Right lobe of liver (tissue), 6 donors: Measurements from ENCODE around the gene METTL16. TPM values are rescaled to one million over a fixed set of nuclear protein-coding genes. Genes with fewer than 3 reads are reported as not detected.

Experiments used
- ATAC-seq, 4 donors: fragments of 200-7000 bp; cut with Tn5 transposase; one replicate each; pipeline ENCODE4 v1.9.1; 2020; ENCODE audit warnings: mild to moderate bottlenecking in 4 of 4, moderate library complexity in 4 of 4
- DNase-seq, 3 donors: peaks; one replicate each; pipeline ENCODE4 v3.0.0-alpha.2; 2020
- H3K27ac ChIP-seq, 3 donors: fragments of 200-600 bp; one replicate each; pipeline ENCODE4 v1.8.0; 2022
- H3K27me3 ChIP-seq, 2 donors: fragments of 200-600 bp; one replicate each; pipeline ENCODE4 v1.8.0; 2022
- H3K36me3 ChIP-seq, 4 donors: fragments of 200-600 bp; sonication (generic) in 1 of 4; one replicate each; pipeline versions ENCODE4 v1.5.1 to v1.8.0; 2017 to 2022; ENCODE audit warnings: control low read depth in 1 of 4
- H3K4me1 ChIP-seq, 4 donors: fragments of 200-600 bp; sonication (generic) in 1 of 4; one replicate each; pipeline versions ENCODE4 v1.5.1 to v1.8.0; 2017 to 2022; ENCODE audit warnings: control low read depth in 1 of 4
- H3K4me3 ChIP-seq, 3 donors: fragments of 200-600 bp; one replicate each; pipeline ENCODE4 v1.8.0; 2022
- H3K9me3 ChIP-seq, 4 donors: fragments of 200-600 bp; sonication (generic) in 1 of 4; one replicate each; pipeline versions ENCODE4 v1.5.1 to v1.8.0; 2017 to 2022; ENCODE audit warnings: control low read depth in 1 of 4
- POLR2A ChIP-seq: fragments of 450-650 bp; IDR thresholded peaks from one replicate; pipeline ENCODE4 v1.6.1; 2017; ENCODE audit warnings: antibody characterized with exemption, mild to moderate bottlenecking
- WGBS: methylation state at CpG from one replicate; pipeline ENCODE4 v1.1.6; 2018; ENCODE audit warnings: low coverage, low lambda C conversion rate; ENCODE audit not compliant: insufficient coverage; ENCODE audit errors: missing lambda C conversion rate; 5-methylcytosine and 5-hydroxymethylcytosine counted together
- intact Hi-C, 2 donors: fragments of 100-400 bp; cut with DNase I; formaldehyde crosslinking; loops; one replicate each; pipeline versions ENCODE4 v1.11.2 to v1.14.1; 2022
- total RNA-seq, 6 experiments: library from RNA; depleted of rRNA in 2 of 6; stranded (reverse); fragments of >200 nt in 2 of 6; fragmentation: NEBNext Ultra II Directional in 3 of 6; extraction: Animal tissue kit (Norgen Biotek cat#: 25700) in 3 of 6; gene quantifications; one replicate each; pipeline versions ENCODE4 v1.1.0 to v1.2.4, GENCODE V29; 2016 to 2023
- TF ChIP-seq, protein P1 (sequence below), 4 donors: fragments of 200-600 bp in 3 of 4; fragments of 450-650 bp in 1 of 4; IDR thresholded peaks; one replicate each; pipeline versions ENCODE4 v1.5.1 to v1.8.0; 2016 to 2022; ENCODE audit warnings: antibody characterized with exemption in 4 of 4, mild to moderate bottlenecking in 2 of 4
- donor health status: DM: no; HTN: yes; CAD: no.
- donor health status: DM: no; HTN: no; CAD: no.
- donor health status: DM: no; HTN: no; CAD: no.
- donor health status: DM: no; HTN: yes; CAD: no.
- donor health status: DM: no; HTN: yes; CAD: no.

METTL16 gene
- total RNA-seq, 6 experiments from 2014 or later = 8.4 to 12.1 (median 9.3) TPM

DNA sequence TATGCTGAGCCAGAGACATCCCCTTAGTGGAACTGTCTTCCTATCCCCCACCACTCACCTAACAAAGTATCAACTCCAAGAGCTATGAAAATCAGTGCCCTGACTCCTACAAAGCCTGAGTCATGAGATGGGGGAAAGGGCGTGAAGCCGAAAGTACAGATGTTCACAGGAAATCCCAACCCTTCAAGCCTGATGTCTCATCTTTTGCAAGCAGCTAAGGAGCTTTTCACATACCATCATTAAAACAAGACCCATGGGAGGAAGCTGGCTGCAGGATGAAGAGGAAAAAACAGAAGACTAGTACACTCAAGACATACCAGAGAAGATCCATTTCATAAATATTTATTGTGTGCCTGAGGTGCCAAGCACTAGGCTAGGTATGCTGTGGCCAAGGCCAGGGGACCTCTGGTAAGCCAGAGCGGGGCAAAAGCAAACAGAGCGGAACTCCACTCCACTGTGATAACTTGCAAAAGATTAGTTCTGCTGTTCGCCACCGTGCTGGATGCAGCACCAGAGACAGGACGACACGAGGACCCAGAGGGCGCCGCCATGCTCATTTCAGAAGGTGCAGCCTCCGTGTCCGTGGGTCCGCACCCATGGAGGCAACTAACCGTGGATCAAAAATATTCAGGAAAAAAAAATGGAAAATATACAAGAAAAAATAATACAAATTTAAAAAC, 106.3 kb downstream of the METTL16 start:
- no peak overlapping the region for H3K27ac ChIP-seq
- H3K9me3 ChIP-seq = no peaks in the 10 kb centered on the region
- no peak for TF ChIP-seq POLR2A
- TF ChIP-seq, protein P1, sequence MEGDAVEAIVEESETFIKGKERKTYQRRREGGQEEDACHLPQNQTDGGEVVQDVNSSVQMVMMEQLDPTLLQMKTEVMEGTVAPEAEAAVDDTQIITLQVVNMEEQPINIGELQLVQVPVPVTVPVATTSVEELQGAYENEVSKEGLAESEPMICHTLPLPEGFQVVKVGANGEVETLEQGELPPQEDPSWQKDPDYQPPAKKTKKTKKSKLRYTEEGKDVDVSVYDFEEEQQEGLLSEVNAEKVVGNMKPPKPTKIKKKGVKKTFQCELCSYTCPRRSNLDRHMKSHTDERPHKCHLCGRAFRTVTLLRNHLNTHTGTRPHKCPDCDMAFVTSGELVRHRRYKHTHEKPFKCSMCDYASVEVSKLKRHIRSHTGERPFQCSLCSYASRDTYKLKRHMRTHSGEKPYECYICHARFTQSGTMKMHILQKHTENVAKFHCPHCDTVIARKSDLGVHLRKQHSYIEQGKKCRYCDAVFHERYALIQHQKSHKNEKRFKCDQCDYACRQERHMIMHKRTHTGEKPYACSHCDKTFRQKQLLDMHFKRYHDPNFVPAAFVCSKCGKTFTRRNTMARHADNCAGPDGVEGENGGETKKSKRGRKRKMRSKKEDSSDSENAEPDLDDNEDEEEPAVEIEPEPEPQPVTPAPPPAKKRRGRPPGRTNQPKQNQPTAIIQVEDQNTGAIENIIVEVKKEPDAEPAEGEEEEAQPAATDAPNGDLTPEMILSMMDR (IDR thresholded peaks at IDR 0.05) = no peak
- H3K36me3 ChIP-seq = no peaks in the 10 kb centered on the region
- intact Hi-C loops = no loop called here
- no peak for ATAC-seq
- no peaks in the 10 kb centered on the region for H3K27me3 ChIP-seq
- no peak overlapping the region for H3K4me3 ChIP-seq
- 75% methylated on average over 10 of the region's 14 CpGs for WGBS
- DNase-seq = peak in 2 of 3 donors; percentile 39 to 42
- peaks cover 0 to 14% (median 8%) of the 10 kb centered on the region in 4 donors for H3K4me1 ChIP-seq

DNA sequence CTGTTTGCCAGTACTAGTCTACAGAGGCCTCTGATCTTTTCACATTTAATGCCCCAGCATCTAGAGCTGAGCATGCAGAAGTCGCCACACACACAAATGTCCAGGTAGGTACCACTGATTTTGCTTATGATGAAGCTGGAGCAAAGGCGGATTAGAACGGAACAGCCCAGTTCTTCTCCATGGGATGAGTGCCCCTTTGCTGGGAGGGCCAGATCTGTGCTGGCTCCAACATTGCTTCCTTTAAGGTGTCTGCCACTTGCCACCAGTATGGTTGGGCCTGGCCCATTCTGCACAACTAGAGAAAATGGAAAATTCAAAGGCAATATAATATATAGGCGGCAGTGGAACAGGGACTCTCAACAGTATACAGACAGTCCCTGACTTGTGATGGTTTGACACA, 108.6 kb downstream of the METTL16 start:
- intact Hi-C loops = no loop called here
- DNase-seq = peak in 1 of 3 donors; percentile 14
- Histone ChIP-seq H3K4me3 (no peak overlapping the region), H3K27ac (peak overlapping the region in 1 of 3 donors; percentile 99), H3K36me3 (no peaks in the 10 kb centered on the region), H3K9me3 (no peaks in the 10 kb centered on the region), H3K4me1 (peaks cover 2 to 26% (median 9%) of the 10 kb centered on the region in 4 donors), H3K27me3 (no peaks in the 10 kb centered on the region)
- no peak for TF ChIP-seq POLR2A
- TF ChIP-seq, protein P1 (IDR thresholded peaks at IDR 0.05) = no peak
- WGBS = 95% methylated on average over 3 of the region's 4 CpGs
- ATAC-seq = no peak

DNA sequence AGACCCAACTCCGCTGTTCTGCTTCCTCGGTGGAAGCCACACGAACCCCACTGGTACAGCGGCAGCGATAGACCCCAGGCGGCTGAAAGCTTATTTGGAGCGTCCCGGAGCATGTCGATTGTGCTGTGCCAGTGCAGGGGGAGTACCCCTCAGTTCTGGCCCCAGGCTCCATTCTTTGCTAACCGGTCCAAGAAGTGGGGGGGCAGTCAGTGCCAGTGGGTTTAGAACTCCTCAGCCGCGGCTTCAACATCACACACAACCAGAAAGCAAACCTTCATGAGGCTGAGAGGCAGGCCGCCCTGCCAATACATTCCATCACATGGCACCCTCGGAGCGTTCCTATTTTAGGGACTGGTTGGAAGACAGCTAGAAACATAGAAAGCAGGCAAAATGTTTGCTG, 109.1 kb downstream of the METTL16 start:
- Histone ChIP-seq H3K4me3 (peak overlapping the region; percentile 65 to 85 (median 68)), H3K27me3 (no peaks in the 10 kb centered on the region), H3K4me1 (peaks cover 2 to 31% (median 12%) of the 10 kb centered on the region in 4 donors), H3K27ac (peak overlapping the region in 2 of 3 donors; percentile 84 to 99), H3K36me3 (no peaks in the 10 kb centered on the region), H3K9me3 (no peaks in the 10 kb centered on the region)
- no CpG with 5 or more reads among the region's 15 CpGs for WGBS
- intact Hi-C loops = no loop called here
- DNase-seq (peak in 2 of 3 donors; percentile 52 to 54), ATAC-seq (no peak)
- TF ChIP-seq, protein P1 (IDR thresholded peaks at IDR 0.05) = no peak
- no peak for TF ChIP-seq POLR2A

DNA sequence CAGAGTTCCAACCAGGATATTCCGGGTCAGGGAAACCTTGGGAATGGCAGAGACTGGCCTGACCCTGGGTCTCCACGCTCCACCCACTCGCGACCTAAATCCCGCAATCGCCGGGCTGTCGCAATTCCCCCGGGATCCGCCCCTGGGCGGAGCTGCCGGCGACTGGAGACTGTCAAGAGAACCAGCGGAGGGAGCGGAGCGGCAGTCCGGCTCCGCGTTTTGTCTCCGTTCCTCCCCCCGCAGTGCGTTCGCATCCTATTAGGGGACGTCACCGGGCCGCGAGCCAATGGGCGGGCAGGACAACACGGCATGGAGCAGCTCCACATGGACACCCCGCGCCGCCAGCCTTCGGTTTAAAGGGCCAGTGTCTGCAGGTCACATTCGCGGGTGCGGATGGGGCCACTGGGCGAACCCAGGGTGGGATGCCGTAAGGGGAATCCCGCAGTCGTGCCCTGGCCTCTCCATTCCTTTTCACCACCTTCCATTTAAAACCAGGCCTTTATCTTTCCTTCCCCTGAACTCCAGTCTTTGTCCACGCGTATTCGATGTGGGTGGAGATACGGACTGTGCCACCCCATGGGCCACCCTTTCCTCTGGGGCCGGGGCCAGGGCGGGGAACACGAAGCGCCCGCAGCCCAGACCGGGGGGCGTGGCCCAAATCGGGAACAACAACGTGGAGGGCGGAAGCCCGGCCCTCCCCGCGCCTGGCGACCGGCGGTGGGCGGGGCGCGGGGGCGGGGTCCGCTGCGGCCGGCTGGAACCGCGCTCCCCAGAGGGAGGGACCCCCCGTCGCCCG, 110.1 kb downstream of the METTL16 start:
- Histone ChIP-seq H3K4me3 (peak overlapping the region; percentile 65 to 85 (median 68)), H3K4me1 (peaks cover 2 to 34% (median 14%) of the 10 kb centered on the region in 4 donors), H3K9me3 (no peaks in the 10 kb centered on the region), H3K27me3 (no peaks in the 10 kb centered on the region), H3K27ac (peak overlapping the region; percentile 84 to 99 (median 95)), H3K36me3 (no peaks in the 10 kb centered on the region)
- peak; percentile 100 for DNase-seq
- WGBS = 0% methylated on average over 30 of the region's 72 CpGs
- peak; percentile 55 to 70 (median 63) for ATAC-seq
- intact Hi-C loops = no loop called here
- TF ChIP-seq, protein P1 (IDR thresholded peaks at IDR 0.05) = peak in 1 of 4 donors; percentile 3
- TF ChIP-seq POLR2A = no peak
